HepG2 (cell line): ENCODE data around the gene NCOA7. TPM values are rescaled to one million over a fixed set of nuclear protein-coding genes. Genes with fewer than 3 reads are reported as not detected.

Experiments used
- ARID4A ChIP-seq: sonication (generic); formaldehyde crosslinking; IDR thresholded peaks from 2 replicates; pipeline ENCODE4 v1.5.0; 2020; ENCODE audit warnings: mild to moderate bottlenecking, missing genetic modification reagents, borderline replicate concordance
- ARNT2 ChIP-seq: sonication (generic); formaldehyde crosslinking; IDR thresholded peaks from 2 replicates; pipeline ENCODE4 v1.8.0; 2022; ENCODE audit warnings: mild to moderate bottlenecking, low read depth, missing genetic modification reagents, moderate library complexity
- ATF2 ChIP-seq: sonication (generic); formaldehyde crosslinking; IDR thresholded peaks from 2 replicates; pipeline ENCODE4 v1.4.0; 2020; ENCODE audit warnings: missing genetic modification reagents
- CBX2 ChIP-seq, 2 experiments: fragments of 200-600 bp in 1 of 2; sonication (generic); formaldehyde crosslinking in 1 of 2; IDR thresholded peaks; 2 replicates each; pipeline versions ENCODE4 v1.7.0 to v1.8.1; 2018 to 2022; ENCODE audit warnings: low read depth in 2 of 2, low read length in 1 of 2, mild to moderate bottlenecking in 1 of 2, missing genetic modification reagents in 1 of 2
- CC2D1A ChIP-seq: sonication (generic); formaldehyde crosslinking; IDR thresholded peaks from 2 replicates; pipeline ENCODE4 v1.8.1; 2023; ENCODE audit warnings: mild to moderate bottlenecking, missing genetic modification reagents
- FOXJ3 ChIP-seq: sonication (generic); formaldehyde crosslinking; IDR thresholded peaks from 2 replicates; pipeline ENCODE4 v1.4.0; 2020; ENCODE audit warnings: missing genetic modification reagents, mild to moderate bottlenecking, borderline replicate concordance
- HMGXB4 ChIP-seq, 2 experiments: sonication (generic) in 1 of 2; formaldehyde crosslinking in 1 of 2; IDR thresholded peaks; 2 replicates each; pipeline versions ENCODE4 v1.4.0 to v1.6.1; 2018 to 2020; ENCODE audit warnings: missing genetic modification reagents in 2 of 2, borderline replicate concordance in 1 of 2, low read depth in 1 of 2, mild to moderate bottlenecking in 1 of 2, missing biosample characterization in 1 of 2
- HNRNPUL1 ChIP-seq: fragments of 200-400 bp; formaldehyde crosslinking; IDR thresholded peaks from 2 replicates; pipeline ENCODE4 v1.6.1; 2017; ENCODE audit warnings: low read depth, mild to moderate bottlenecking, low read length, moderate library complexity
- KLF6 ChIP-seq: IDR thresholded peaks from 2 replicates; pipeline ENCODE4 v1.8.0; 2016; ENCODE audit warnings: missing biosample characterization, missing genetic modification reagents
- MTERF4 ChIP-seq: sonication (generic); formaldehyde crosslinking; IDR thresholded peaks from 2 replicates; pipeline ENCODE4 v1.8.0; 2023; ENCODE audit warnings: mild to moderate bottlenecking, missing genetic modification reagents
- POLR2G ChIP-seq: fragments of 200-400 bp; formaldehyde crosslinking; IDR thresholded peaks from 2 replicates; pipeline ENCODE4 v1.6.1; 2018; ENCODE audit warnings: mild to moderate bottlenecking, low read depth, low read length, moderate library complexity
- ZNF10 ChIP-seq: sonication (generic); formaldehyde crosslinking; IDR thresholded peaks from 2 replicates; pipeline ENCODE4 v1.4.0; 2020; ENCODE audit warnings: mild to moderate bottlenecking, low read depth, missing genetic modification reagents, borderline replicate concordance
- ZNF34 ChIP-seq: sonication (generic); formaldehyde crosslinking; IDR thresholded peaks from 2 replicates; pipeline ENCODE4 v1.4.0; 2020; ENCODE audit warnings: mild to moderate bottlenecking, missing genetic modification reagents, borderline replicate concordance
- ZNF557 ChIP-seq: sonication (generic); formaldehyde crosslinking; IDR thresholded peaks from 2 replicates; pipeline ENCODE4 v1.4.0; 2020; ENCODE audit warnings: missing genetic modification reagents
- ZNF7 ChIP-seq: IDR thresholded peaks from 2 replicates; pipeline ENCODE4 v1.6.1; 2016; ENCODE audit warnings: missing biosample characterization, missing genetic modification reagents
- ZNF780A ChIP-seq: sonication (generic); formaldehyde crosslinking; IDR thresholded peaks from 2 replicates; pipeline ENCODE4 v1.8.0; 2022; ENCODE audit warnings: mild to moderate bottlenecking, missing genetic modification reagents, moderate library complexity
- ZNF788 ChIP-seq: sonication (generic); formaldehyde crosslinking; IDR thresholded peaks from 2 replicates; pipeline ENCODE4 v1.5.0; 2020; ENCODE audit warnings: mild to moderate bottlenecking, missing genetic modification reagents, borderline replicate concordance
- ZNF792 ChIP-seq: IDR thresholded peaks from 2 replicates; pipeline ENCODE4 v1.6.1; 2016
- ZNF883 ChIP-seq: sonication (generic); formaldehyde crosslinking; IDR thresholded peaks from 2 replicates; pipeline ENCODE4 v1.5.1; 2020; ENCODE audit warnings: mild to moderate bottlenecking, missing genetic modification reagents; ENCODE audit errors: not compliant biosample characterization
- ZSCAN25 ChIP-seq: sonication (generic); formaldehyde crosslinking; IDR thresholded peaks from 2 replicates; pipeline ENCODE4 v1.8.0; 2022; ENCODE audit warnings: mild to moderate bottlenecking, missing genetic modification reagents
- polyA plus RNA-seq, 8 experiments: library from polyadenylated mRNA; depleted of rRNA in 3 of 8; stranded (reverse) in 7 of 8; unstranded in 1 of 8; fragments of >200 nt; fragmentation: Illumina TruSeq in 4 of 8; extraction: Trizol in 4 of 8; gene quantifications; 2 replicates each; pipeline versions ENCODE4 v1.2.1 to v1.2.3, GENCODE V29; 2011 to 2016; ENCODE audit warnings: low read depth in 4 of 8, missing spikeins in 1 of 8, mixed read lengths in 1 of 8; ENCODE audit not compliant: insufficient read depth in 1 of 8
- total RNA-seq, 5 experiments: library from RNA; depleted of rRNA; stranded (reverse); fragments of >200 nt; fragmentation: Illumina TruSeq; extraction: Trizol; gene quantifications; 2 replicates each; pipeline ENCODE4 v1.2.3, GENCODE V29; 2016; ENCODE audit warnings: low read depth in 1 of 5

The NCOA7 gene
- total and polyA plus RNA-seq, 2 of the 13 experiments (the other 11 are each of a cell fraction or from before 2014, with no cell fraction given): 13.6 to 20.8 TPM

GRCh38 chr6:125749865-125750691 is 40.7 kb upstream of the NCOA7 start (continued):
- TF ChIP-seq ATF2 (CRISPR knock-in tag) (no peak), HMGXB4 (CRISPR knock-in tag; IDR thresholded peaks at IDR 0.05; ENCODE audit: borderline replicate concordance in 1 of 2, low read depth in 1 of 2) (0 out of 4 replicates have a peak, but pooled peaks of 1 of the 2 experiments have one; percentile 6), ZNF780A (CRISPR knock-in tag) (no peak), MTERF4 (0 out of 2 replicates have a peak, but pooled peaks have one; percentile 48), ZNF788 (CRISPR knock-in tag) (peak; percentile 5; the same call in 1 of the 2 replicates), FOXJ3 (CRISPR knock-in tag) (no peak), ZNF34 (0 out of 2 replicates have a peak, but pooled peaks have one; percentile 13), ZNF557 (CRISPR knock-in tag) (no peak), ARID4A (CRISPR knock-in tag) (no peak), ARNT2 (CRISPR knock-in tag) (0 out of 2 replicates have a peak, but pooled peaks have one; percentile 0), POLR2G (no peak), CBX2 (IDR thresholded peaks at IDR 0.05; ENCODE audit: low read depth, low read length) (peak; percentile 92), CBX2 (CRISPR knock-in tag; IDR thresholded peaks at IDR 0.05; ENCODE audit: low read depth) (no peak), KLF6 (CRISPR knock-in tag) (no peak), ZNF7 (no peak), ZNF792 (CRISPR knock-in tag) (no peak), HNRNPUL1 (no peak), ZNF10 (CRISPR knock-in tag) (no peak), ZSCAN25 (0 out of 2 replicates have a peak, but pooled peaks have one; percentile 5), CC2D1A (CRISPR knock-in tag) (no peak), ZNF883 (CRISPR knock-in tag) (no peak)
